Measurements from ENCODE around the gene ATCAY. TPM values are rescaled to one million over a fixed set of nuclear protein-coding genes. Genes with fewer than 3 reads are reported as not detected.
"Not testable (repeated sequence)": the region's sequence is repeated elsewhere in the genome, so short reads cannot be mapped to it uniquely, and the experiment has no call there.

The ATCAY gene
- total RNA-seq, 2 experiments from 2014 or later, result not detected

GRCh38 chr19:3942790-3943409 is 62.4 kb downstream of the ATCAY start:
- H2AFZ ChIP-seq (ENCODE audit: low read length), result no peak overlapping the region
- H3K27ac ChIP-seq (ENCODE audit: low read depth, low read length, poor library complexity, severe bottlenecking), result no peak overlapping the region
- TF ChIP-seq EZH2phosphoT487 (IDR thresholded peaks at IDR 0.05; ENCODE audit: borderline replicate concordance, low read depth, low read length), result no peak
- H4K20me1 ChIP-seq (ENCODE audit: insufficient read depth, low read length), result no peaks in the 10 kb centered on the region; the same call in 1 of the 2 replicates
- H3K4me3 ChIP-seq (ENCODE audit: low read depth, low read length, poor library complexity, severe bottlenecking), result no peak overlapping the region
- no peak for DNase-seq (ENCODE audit: low spot score)
- no peaks in the 10 kb centered on the region for H3K9me2 ChIP-seq (ENCODE audit: insufficient read depth, low read length)
- no peaks in the 10 kb centered on the region for H3K79me2 ChIP-seq (ENCODE audit: insufficient read depth, low read depth, low read length)
- BruUV-seq (replicated peaks), result no TSS peak
- H3K9me3 ChIP-seq (ENCODE audit: low read length), result no peaks in the 10 kb centered on the region
- H3K36me3 ChIP-seq (ENCODE audit: insufficient read depth, low read length), result no peaks in the 10 kb centered on the region
- POLR2A ChIA-PET, result no interaction called here
- H3K4me2 ChIP-seq (ENCODE audit: low read length), result no peak overlapping the region
- no peaks in the 10 kb centered on the region for H3K4me1 ChIP-seq (ENCODE audit: insufficient read depth, low read length, poor library complexity, severe bottlenecking)
- CTCF ChIA-PET (ENCODE audit: unreplicated experiment), result no interaction called here
- intact Hi-C loops (cut with micrococcal nuclease; ENCODE audit: unreplicated experiment), result no loop called here

GRCh38 chr19:3944018-3944721 is 63.7 kb downstream of the ATCAY start:
- no peak overlapping the region for H3K4me3 ChIP-seq (ENCODE audit: low read depth, low read length, poor library complexity, severe bottlenecking)
- no peaks in the 10 kb centered on the region for H3K36me3 ChIP-seq (ENCODE audit: insufficient read depth, low read length)
- no peaks in the 10 kb centered on the region for H3K9me3 ChIP-seq (ENCODE audit: low read length)
- H3K4me2 ChIP-seq (ENCODE audit: low read length), result no peak overlapping the region
- DNase-seq (ENCODE audit: low spot score), result no peak
- no peak overlapping the region for H3K27ac ChIP-seq (ENCODE audit: low read depth, low read length, poor library complexity, severe bottlenecking)
- no peaks in the 10 kb centered on the region for H3K79me2 ChIP-seq (ENCODE audit: insufficient read depth, low read depth, low read length)
- no peak for TF ChIP-seq EZH2phosphoT487 (IDR thresholded peaks at IDR 0.05; ENCODE audit: borderline replicate concordance, low read depth, low read length)
- TF ChIP-seq, protein P1, sequence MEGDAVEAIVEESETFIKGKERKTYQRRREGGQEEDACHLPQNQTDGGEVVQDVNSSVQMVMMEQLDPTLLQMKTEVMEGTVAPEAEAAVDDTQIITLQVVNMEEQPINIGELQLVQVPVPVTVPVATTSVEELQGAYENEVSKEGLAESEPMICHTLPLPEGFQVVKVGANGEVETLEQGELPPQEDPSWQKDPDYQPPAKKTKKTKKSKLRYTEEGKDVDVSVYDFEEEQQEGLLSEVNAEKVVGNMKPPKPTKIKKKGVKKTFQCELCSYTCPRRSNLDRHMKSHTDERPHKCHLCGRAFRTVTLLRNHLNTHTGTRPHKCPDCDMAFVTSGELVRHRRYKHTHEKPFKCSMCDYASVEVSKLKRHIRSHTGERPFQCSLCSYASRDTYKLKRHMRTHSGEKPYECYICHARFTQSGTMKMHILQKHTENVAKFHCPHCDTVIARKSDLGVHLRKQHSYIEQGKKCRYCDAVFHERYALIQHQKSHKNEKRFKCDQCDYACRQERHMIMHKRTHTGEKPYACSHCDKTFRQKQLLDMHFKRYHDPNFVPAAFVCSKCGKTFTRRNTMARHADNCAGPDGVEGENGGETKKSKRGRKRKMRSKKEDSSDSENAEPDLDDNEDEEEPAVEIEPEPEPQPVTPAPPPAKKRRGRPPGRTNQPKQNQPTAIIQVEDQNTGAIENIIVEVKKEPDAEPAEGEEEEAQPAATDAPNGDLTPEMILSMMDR (conservative IDR thresholded peaks at IDR 0.05; ENCODE audit: low read length), result no peak
- no peaks in the 10 kb centered on the region for H3K4me1 ChIP-seq (ENCODE audit: insufficient read depth, low read length, poor library complexity, severe bottlenecking)
- H4K20me1 ChIP-seq (ENCODE audit: insufficient read depth, low read length), result no peaks in the 10 kb centered on the region; the same call in 1 of the 2 replicates
- ChIA-PET CTCF (ENCODE audit: unreplicated experiment) (no interaction called here), POLR2A (no interaction called here)
- H3K9me2 ChIP-seq (ENCODE audit: insufficient read depth, low read length), result no peaks in the 10 kb centered on the region
- BruUV-seq (replicated peaks), result no TSS peak
- intact Hi-C loops (cut with micrococcal nuclease; ENCODE audit: unreplicated experiment), result no loop called here
- H2AFZ ChIP-seq (ENCODE audit: low read length), result no peak overlapping the region

- Histone ChIP-seq H4K20me1 (ENCODE audit: insufficient read depth, low read length) (no peaks in the 10 kb centered on the region), H3K9me3 (ENCODE audit: low read length) (no peaks in the 10 kb centered on the region), H3K27ac (ENCODE audit: low read depth, low read length, poor library complexity, severe bottlenecking) (no peak overlapping the region), H3K4me3 (ENCODE audit: low read depth, low read length, poor library complexity, severe bottlenecking) (no peak overlapping the region), H3K79me2 (ENCODE audit: insufficient read depth, low read depth, low read length) (no peaks in the 10 kb centered on the region), H3K36me3 (ENCODE audit: insufficient read depth, low read length) (no peaks in the 10 kb centered on the region), H2AFZ (ENCODE audit: low read length) (no peak overlapping the region), H3K9me2 (ENCODE audit: insufficient read depth, low read length) (no peaks in the 10 kb centered on the region), H3K4me1 (ENCODE audit: insufficient read depth, low read length, poor library complexity, severe bottlenecking) (no peaks in the 10 kb centered on the region), H3K4me2 (ENCODE audit: low read length) (no peak overlapping the region)
- BruUV-seq (replicated peaks), result no TSS peak
- ChIA-PET POLR2A (no interaction called here), CTCF (ENCODE audit: unreplicated experiment) (no interaction called here)
- TF ChIP-seq, protein P1 (conservative IDR thresholded peaks at IDR 0.05; ENCODE audit: low read length), result no peak
- no peak for TF ChIP-seq EZH2phosphoT487 (IDR thresholded peaks at IDR 0.05; ENCODE audit: borderline replicate concordance, low read depth, low read length)
- DNase-seq (ENCODE audit: low spot score), result no peak
- intact Hi-C loops (cut with micrococcal nuclease; ENCODE audit: unreplicated experiment), result no loop called here
Observed at GRCh38 chr19:3945838-3946237, 65.4 kb downstream of the ATCAY start.

GRCh38 chr19:3947316-3947933 is 66.9 kb downstream of the ATCAY start:
- CTCF ChIA-PET (ENCODE audit: unreplicated experiment), result interaction anchor here (0.6 kb wide), 1 partner anchor 57 kb away, joined by 4 read pairs; no protein-coding TSS in a partner anchor
- H3K36me3 ChIP-seq (ENCODE audit: insufficient read depth, low read length); H4K20me1 ChIP-seq (ENCODE audit: insufficient read depth, low read length); H3K9me3 ChIP-seq (ENCODE audit: low read length); intact Hi-C loops (cut with micrococcal nuclease; ENCODE audit: unreplicated experiment); H3K79me2 ChIP-seq (ENCODE audit: insufficient read depth, low read depth, low read length); H2AFZ ChIP-seq (ENCODE audit: low read length); BruUV-seq (replicated peaks); H3K4me3 ChIP-seq (ENCODE audit: low read depth, low read length, poor library complexity, severe bottlenecking); H3K4me2 ChIP-seq (ENCODE audit: low read length); H3K9me2 ChIP-seq (ENCODE audit: insufficient read depth, low read length); H3K27ac ChIP-seq (ENCODE audit: low read depth, low read length, poor library complexity, severe bottlenecking); DNase-seq (ENCODE audit: low spot score); H3K4me1 ChIP-seq (ENCODE audit: insufficient read depth, low read length, poor library complexity, severe bottlenecking); POLR2A ChIA-PET: not testable (repeated sequence)

All from OCI-LY7 (cell line).